ENCODE data around the gene CFAP251.
A peak's percentile ranks its signal among the peaks of the same experiment; 100 is the strongest.
"Not testable (repeated sequence)": the region's sequence is repeated elsewhere in the genome, so short reads cannot be mapped to it uniquely, and the experiment has no call there.

CFAP251 gene

DNA sequence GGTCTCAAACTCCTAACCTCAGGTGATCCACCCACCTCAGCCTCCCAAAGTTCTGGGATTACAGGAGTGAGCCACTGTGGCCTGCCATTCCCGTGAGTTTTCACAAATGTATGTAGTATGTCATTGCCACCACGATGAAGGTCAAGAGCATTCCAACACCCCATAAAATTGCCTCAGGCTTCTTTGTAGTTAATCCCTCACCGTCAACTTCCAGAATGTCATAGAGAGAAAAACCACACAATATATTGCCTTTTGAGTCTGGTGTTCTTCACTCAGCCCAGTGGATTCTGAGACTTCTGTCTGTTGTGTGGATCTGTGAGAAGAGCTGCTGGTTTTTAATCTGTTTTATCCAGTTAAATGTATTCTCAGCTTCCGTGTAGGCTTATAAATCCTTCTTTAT is 12.6 kb upstream of the CFAP251 start:
- DNase-seq: no peak

DNA sequence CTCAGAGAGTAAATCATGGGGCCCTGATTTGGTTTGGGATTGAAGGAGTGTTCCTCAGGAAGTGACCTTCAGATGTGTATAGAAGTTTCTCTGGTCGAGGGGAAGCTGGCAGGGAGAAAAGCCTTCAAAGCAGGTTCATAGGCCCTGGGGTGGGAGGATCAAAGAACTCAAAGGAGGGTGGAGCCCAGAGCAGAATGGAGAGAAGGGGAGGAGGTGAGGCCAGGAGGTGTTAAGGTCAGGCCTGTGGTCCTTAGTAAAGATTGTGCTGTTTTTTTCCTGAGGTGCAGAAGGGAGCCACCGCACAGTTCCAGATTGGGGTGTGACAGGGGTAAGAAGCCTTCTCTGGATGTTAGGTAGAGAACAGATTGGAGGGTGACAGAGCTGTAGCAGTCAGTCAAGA is 9.7 kb upstream of the CFAP251 start:
- no peak for DNase-seq

DNA sequence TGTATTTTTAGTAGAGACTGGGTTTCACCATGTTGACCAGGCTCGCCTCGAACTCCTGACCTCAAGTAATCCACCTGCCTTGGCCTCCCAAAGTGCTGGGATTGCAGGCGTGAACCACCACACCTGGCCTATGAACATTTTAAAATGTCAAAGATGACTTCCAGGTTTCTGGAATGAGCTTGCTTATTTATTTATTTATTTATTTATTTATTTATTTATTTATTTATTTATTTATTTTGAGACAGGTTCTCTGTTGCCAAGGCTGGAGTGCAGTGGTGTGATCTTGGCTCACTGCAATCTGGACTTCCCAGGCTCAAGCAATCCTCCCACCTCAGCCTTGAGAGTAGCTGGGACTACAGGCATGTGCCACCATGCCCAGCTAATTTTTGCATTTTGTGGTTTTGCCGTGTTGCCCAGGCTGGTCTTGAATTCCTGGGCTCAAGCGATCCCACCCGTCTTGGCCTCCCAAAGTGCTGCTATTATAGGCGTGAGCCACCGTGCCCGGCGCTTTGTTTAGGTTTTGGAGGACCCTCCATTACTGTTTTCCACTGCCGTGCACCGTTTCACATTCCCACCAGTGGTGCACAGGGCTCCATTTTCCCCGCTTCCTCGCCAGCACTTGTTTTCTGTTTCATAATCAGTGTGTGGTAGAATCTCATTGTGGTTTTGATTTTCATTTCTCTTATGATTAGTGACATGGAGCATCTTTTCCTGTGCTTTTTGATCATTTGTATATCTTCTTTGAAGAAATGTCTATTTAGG is 6.4 kb upstream of the CFAP251 start:
- peak; percentile 53 for DNase-seq

DNA sequence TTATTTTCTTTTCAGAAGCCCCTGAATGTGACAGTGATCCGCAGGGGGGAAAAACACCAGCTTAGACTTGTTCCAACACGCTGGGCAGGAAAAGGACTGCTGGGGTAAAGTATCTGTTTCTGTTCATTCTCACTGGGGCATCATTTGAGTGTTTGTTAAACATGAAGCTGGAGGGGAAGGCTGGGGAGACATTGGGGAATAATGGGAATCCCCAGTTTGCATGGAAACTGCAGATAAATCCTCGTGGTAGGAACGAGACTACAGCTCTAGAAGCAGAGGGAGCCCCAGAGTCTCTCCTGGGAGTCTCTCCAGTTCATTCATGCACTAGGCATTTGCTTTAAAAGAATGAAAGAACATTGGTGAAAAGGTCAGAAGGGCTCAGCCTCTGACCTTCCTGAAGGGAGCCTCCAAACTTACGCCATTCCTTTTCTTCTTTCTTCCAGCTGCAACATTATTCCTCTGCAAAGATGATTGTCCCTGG is 2.5 kb upstream of the CFAP251 start:
- DNase-seq: peak; percentile 22

DNA sequence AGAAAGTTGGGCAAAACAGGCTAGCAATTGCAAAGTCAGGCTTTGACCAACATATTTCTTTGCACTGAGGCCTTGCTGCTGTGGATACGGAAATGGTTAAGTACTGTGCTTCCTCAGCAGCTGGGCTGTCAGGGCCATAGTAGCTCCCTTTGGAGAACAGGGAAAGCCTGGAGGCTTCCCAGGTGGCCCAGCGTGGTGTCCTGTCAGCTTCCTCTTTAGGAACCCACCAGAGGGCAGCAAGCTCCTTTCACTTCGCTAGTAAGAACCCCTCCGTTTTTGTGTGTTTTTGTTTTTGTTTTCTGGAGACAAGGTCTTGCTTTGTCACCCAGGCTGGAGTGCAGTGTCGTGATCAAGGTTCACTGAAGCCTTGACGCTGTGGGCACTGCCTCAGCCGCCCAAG is 1.7 kb upstream of the CFAP251 start:
- no peak for DNase-seq

DNA sequence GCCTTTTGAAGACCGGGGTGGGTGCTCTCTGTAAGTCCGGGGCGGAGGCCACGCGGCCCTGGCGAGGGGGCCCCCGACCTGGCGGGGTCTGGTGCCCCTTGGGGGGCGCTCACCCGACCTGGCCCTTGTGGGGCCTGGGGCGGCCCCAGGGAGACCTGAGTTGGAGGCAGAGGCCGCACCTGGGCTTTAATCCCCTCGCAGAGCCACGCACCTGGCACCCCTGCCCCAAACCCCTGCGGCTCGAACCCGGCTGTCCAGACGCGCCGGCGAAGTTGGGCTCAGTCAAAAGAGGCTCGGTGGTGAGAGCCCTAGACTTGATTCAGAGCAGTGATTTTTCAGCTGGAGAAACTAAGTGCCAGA is 267 bp downstream of the CFAP251 start:
- DNase-seq: no peak

DNA sequence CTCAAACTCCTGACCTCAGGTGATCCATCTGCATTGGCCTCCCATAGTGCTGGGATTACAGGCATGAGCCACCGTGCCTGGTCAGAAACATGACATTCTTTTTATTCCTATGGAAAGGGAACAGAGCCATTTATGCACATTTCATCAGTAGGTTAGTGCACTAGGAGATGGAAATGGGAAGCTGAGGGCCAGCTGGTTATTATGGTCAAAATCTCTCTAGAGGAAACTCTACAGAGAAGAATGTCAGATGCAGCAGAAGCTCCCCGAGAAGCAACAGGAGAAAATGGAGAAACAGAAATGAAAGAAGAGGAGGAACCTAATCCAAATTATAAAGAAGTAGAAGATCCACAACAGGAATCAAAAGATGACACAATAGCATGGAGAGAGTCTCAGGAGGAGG is 2.7 kb downstream of the CFAP251 start:
- no peak for DNase-seq

DNA sequence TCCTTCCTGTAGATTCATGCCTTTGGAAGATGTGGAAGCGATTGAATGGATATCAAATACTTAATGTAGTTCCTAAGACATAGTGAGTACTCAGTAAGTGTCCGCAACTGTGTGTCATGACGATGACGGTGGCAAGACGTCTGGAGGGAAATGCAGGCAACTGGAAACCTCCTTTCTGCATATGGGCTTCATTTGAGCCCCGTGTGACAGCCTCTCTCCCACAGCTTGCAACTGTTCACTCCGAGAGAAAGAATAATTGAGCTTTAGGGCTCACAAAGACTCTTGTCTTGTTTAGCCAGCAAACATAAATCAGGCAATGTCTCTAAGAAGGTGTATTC is 6.9 kb downstream of the CFAP251 start:
- DNase-seq: no peak

DNA sequence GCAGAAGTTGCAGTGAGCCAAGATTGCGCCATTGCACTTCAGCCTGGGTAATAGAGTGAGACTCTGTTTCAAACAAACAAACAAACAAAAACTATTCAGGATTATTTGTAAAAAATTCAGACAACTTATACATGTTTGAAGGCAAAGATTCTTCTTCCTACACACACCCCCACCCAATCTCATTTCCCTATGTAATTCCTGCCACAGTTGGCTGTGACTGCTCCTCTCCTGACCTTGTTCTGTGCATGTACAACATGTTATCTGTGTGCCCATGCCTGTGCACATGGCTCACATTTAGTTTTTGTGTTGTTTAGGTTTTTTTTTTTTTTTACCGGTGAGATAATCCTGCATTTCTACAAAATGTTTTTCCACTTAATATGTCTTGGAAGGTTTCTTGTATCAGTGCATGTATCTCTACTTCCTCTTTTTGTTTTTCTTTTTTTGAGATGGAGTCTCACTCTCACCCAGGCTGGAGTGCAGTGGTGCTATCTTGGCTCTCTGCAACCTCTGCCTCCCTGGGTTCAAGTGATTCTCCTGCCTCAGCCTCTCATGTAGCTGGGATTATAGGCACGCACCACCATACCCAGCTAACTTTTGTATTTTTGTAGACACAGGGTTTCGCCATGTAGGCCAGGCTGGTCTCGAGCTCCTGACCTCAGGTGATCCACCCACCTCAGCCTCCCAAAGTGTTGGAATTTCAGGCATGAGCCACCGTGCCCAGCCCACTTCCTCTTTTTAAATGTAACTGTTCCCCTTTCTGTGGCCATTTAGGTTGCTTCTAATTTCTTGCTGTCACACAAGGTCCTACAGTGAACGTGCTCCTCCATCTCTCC is 8.7 kb downstream of the CFAP251 start:
- no peak for DNase-seq

DNA sequence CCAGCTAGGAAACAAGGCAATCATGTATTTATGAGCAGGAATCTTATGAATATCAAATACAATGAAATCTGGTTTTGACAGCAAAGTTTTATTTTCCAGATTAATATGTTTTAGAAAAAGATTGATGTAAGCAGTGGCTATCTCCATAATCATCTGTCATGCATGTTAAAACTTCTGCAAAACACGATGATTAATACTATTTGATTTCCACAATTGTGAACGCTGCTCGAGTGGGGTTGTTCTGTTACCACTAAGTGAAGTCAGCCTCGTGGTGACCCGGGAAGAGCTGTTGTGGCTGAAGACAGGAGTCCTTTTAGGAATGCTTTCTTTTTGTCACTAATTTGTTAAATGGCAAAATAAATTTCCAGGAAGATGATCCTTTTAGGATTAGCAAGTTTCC is 9.4 kb downstream of the CFAP251 start:
- DNase-seq: no peak

DNA sequence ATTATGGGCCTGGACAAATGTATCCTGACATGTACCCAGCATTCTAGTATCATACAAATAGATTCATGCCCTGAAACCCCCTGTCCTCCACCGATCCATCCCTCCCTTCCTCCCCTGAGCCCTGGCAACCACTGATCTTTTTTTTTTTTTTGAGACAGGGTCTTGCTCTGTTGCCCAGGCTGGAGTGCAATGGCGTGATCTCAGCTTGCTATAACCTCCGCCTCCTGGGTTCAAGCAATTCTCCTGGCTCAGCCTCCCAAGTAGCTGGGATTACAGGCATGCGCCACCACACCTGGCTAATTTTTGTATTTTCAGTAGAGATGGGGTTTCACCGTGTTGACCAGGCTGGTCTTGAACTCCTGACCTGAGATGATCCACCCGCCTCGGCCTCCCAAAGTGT is 11.2 kb downstream of the CFAP251 start:
- not testable (repeated sequence) for DNase-seq

DNA sequence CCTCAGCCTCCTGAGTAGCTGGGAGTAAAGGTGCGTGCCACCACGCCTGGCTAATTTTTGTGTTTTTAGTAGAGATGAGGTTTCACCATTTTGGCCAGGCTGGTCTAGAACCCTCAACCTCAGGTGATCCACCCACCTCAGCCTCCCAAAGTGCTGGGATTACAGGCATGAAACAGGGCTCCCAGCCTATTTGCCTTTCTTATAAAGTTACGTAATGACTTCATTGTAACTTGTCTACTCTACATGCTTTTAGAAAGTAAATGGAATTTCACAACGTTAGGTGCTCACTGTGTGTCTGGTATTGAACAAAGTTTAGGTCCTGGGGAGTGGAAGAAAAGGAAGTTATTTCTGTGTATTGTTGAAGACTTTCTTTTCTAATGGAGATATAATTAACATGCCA is 12.5 kb downstream of the CFAP251 start:
- DNase-seq: no peak

DNA sequence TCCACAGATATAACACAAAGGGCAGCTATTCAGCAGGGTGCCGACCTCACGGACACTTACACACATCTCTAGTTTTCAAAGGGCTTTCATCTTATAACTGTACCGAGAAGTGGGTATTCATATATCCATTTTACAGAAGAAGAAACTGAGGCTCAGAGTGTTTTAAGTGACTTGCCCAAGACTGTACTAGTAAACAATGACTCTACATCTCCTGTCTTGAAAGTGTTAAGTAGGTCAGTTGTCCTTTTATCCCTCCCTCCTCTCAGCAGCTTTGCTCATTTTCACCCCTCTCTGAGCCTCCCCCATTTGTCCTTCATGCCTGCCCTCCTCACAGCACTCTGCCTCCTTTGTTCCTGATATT is 13.8 kb downstream of the CFAP251 start:
- no peak for DNase-seq

DNA sequence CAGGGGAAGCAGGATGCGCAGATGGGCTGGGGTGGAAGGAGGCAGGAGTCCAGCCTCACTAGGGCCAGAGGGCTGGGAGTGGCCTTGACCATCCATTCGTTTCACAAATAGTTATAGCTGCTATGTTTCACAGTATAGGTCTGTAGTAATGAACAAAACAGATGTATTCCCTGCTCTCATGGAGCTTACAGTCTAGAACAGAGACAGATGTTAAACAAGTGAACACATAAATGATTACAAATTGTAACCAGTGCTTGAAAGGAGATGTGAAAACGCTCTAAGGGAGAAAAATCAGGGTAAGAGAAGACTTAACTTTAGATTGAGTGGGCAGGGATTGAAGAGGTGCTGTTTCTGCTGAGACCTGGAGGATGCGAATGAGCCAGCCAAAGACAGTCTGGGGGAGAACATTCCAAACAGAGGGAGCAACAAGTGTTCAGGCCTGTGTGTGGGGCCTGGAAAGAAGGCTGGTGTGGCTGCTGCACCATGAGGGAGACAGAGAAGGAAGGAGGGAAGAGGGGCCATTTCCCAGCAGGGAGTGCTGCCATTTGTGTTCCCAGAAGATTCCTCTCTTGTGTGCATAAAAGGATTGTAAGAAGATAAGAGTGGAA is 14.6 kb downstream of the CFAP251 start:
- no peak for DNase-seq

DNA sequence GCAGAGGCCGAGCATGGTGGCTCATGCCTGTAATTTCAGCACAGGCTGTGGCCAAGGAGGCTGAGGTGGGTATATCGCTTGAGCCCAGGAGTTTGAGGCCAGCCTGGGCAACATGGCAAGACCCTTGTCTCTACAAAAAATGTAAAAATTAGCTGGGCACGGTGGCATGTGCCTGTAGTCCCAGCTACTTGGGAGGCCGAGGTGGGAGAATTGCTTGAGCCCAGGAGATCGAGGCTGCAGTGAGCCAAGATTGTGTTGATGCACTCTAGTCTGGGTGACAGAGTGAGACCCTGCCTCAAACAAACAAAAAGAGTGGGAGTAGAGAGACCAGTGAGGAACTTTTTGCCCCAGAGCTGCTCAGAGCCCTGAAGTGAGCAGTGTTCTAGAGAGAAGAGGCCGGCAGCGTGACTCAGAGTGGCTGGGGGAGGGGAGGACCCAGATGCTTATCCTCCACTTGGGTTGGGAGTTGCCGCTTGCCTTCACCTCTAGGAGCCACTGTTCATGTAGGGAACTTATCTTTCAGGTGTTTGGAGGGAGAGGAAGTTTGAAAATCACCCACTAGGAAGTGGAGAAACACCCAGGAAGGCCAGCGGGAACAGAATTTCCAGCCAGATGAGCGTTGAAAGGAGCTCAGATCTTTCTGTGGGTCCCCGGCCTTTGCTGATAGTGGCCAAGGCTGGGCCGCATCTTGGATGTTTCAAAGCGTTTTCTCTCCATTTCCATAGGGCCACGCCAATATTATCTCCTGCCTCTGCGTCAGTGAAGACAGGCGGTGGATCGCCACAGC is 15.3 kb downstream of the CFAP251 start:
- no peak for DNase-seq

DNA sequence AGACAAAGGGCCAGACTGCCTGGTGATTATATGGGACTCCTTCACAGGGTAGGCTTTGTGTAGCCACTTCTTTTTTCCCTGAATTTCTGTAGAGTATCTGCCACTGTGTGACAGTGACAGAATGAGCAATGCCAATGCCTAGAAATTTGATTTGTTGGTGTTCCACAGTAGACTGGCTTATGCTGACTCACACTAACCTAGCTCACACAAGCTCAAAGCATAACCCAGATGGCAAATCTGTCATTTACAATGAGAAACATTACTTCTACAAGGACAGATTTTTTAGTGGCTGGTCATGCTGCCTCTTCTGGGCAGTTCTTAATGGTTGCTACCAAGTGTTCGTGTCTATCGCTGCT is 15.9 kb downstream of the CFAP251 start:
- no peak for DNase-seq

DNA sequence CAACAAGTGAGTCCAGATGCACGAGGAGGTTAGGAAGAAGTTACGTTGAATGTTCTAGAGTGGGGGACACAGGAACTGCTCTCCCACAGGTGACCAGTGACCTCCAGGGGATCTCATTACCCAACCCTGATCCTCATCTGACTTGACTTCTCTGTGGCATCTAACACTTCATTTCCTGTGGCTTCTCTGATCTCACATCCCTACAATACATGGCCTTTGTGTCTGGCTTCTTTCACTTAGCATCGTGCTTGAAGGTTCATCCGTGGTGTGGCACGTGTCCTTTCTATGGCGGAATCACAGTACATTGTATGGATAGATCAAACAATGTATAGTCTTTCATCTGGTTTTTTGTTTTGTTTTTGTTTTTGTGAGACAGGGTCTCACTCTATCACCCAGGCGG is 19.3 kb downstream of the CFAP251 start:
- no peak for DNase-seq

DNA sequence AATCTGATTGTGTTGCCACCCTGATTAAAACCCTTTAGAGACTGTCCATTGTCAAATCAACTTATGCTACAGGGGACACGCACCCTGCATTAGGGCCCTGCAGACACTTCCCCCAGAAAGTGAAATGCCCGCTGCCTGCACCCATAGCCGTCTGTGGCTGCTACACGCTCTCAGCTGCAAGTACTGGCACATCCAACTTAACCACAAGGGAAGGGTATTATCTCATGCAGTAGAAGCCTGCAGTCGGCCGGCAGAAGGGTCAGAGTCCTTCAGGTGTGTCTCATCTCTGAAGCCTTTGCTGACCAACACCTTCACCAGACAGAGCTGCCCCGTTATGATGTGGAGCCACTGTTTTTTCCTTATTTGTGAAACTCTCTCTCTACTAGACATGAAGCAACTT is 20.8 kb downstream of the CFAP251 start:
- DNase-seq: no peak

DNA sequence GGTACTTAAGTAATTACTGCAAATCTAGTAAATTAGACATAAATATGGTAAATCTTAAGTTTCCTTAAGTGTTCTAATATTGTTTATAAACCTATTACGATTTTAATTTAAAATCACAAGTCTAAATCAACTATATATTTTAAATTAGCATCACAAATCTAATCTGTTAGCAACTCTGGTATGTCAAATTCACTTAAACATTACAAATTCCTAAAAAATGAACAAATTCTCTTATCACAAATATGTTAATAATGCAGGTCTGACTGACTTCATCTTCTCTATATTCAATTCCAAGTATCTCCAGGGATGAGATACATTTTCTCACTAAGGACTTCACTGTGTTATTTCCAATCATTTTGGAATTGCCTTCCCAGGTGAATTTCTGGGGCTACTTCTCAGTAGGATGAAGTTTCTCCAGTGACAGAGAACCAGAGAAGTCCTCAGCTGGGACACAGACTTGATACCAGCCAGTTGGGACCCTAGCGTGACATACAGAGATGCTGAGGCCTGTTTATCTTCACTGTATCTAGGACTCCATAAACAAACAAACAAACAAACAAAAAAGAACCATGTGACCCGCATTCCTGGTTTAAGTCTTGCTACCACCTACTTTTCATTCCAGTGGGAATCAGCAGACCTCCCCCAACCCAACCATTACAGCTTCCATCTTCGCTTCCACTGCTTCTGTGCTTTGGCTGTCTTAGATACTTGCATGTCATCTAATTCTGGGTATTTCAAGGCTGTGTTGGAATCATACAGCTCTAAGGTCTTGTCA is 21.8 kb downstream of the CFAP251 start:
- no peak for DNase-seq

DNA sequence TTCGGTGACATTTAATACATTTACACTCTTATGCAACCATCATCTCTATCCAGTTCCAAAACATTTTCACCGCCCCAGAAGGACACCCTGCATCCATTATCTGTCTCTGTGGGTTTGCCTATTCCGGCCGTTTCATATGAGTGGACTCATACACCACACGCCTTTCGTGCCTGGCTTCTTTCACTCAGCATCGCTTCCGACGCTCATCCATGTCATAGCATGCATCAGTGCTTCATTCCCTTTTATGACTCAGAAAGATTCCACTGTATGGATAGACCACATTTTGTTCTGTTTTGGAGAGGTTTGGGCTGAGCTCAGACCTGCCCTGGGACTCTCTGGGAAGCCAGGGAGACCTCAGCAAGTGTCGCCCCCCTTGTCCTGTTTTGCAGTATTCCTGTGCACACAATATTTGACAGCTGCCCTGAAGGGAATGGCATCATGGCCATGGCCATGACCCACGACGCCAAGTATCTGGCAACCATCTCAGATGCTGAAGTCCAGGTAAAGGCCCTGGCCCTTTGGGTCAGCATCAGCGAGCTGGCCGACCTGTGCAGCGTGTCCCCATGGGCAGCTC is 23.8 kb downstream of the CFAP251 start:
- DNase-seq: no peak

DNA sequence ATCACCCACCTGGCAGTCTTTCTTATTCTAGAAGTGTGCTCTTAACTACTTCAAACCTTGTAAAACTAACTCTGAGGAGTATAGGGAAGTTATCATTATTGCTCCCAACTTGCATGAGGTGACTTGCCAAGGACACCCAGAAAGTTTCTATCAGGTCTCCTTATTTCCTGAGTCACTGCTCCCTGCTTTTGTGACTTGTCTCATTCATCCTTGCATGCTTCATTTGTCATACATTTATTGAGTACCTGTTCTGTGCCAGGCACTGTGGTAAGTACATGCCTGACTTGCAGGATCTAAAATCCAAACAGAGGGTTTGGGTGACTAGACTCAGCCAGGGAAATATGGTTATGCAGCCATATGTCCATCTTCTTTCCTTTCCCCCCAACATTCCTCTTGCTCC is 25.5 kb downstream of the CFAP251 start:
- DNase-seq: peak; percentile 34

DNA sequence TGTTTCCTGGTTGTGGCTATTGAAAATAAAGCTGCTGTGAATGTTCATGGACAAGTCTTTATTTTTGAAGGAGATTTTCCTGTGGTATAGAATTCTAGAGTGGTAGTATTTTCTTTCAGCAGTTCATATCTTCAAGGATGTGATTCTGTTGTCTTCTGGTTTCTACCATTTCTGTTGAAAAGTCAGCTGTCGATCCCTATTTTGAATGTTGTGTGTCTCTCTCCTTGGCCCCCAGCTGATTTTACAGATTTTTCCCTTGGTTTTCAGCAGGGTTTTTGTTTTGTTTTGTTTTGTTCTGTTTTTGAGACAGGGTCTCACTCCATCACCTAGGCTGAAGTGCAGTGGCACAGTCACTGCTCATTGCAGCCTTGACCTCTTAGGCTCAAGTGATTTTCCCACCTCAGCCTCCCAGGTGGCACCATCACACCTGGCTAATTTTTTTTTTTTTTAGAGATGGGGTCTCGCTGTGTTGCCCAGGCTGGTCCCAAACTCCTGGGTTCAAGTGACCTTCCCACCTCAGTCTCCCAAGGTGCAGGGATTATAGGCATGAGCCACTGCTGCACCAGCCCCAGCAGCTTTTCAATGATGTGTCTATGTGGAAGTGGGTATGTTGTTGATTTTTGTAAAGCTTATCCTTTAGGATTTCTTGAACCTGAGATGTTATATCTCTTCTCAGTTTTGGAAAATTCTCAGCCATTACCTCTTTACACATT is 28.1 kb downstream of the CFAP251 start:
- DNase-seq: no peak

All from DMS79 treated with DMSO at 0.1 percent for 48 hours (cell line).